Ishikawa (cell line): ENCODE results near the gene EZH2.

Experiments
- RAD21 ChIP-seq: IDR thresholded peaks from 2 replicates; pipeline ENCODE4 v1.6.1; 2012; ENCODE audit warnings: low read depth
- TCF12 ChIP-seq: IDR thresholded peaks from 2 replicates; pipeline ENCODE4 v1.6.1; 2012; ENCODE audit warnings: low read depth

DNA sequence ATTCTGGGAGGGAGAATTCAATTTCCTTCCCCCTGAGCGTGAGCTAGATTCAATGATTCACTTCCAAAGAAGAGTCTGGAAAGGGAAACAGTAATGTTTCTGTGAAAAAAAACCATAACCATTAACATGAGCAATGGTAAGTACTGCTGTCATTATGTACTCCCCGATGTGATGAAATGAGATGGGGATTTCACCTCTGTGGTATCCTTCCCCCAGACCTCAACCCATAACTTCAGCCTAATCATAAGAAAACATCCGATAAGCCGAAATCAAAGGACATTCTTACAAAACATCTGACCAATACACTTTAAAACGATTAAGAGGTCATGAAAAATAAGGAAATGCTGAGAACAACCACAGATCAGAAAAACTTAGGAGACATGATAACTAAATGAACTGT is 27.2 kb downstream of the EZH2 start:
- TF ChIP-seq RAD21, result no peak
- TF ChIP-seq TCF12, result no peak
